HepG2 (cell line): Measurements from ENCODE around the gene RNF114. TPM values are rescaled to one million over a fixed set of nuclear protein-coding genes. Genes with fewer than 3 reads are reported as not detected.

Experiments used
- AGO2 ChIP-seq: fragments of 200-400 bp; formaldehyde crosslinking; optimal IDR thresholded peaks from 2 replicates; pipeline ENCODE3; 2017; ENCODE audit warnings: mild to moderate bottlenecking, low read depth, low read length, moderate library complexity
- ATF1 ChIP-seq: IDR thresholded peaks from 2 replicates; pipeline ENCODE4 v1.6.1; 2016; ENCODE audit warnings: mild to moderate bottlenecking, control low read depth
- ATF5 ChIP-seq: sonication (generic); formaldehyde crosslinking; IDR thresholded peaks from 2 replicates; pipeline ENCODE4 v1.4.0; 2020; ENCODE audit warnings: mild to moderate bottlenecking, low read depth, missing genetic modification reagents
- FOXP4 ChIP-seq: sonication (generic); formaldehyde crosslinking; IDR thresholded peaks from 2 replicates; pipeline ENCODE4 v1.4.0; 2020; ENCODE audit warnings: missing genetic modification reagents
- HIVEP1 ChIP-seq: sonication (generic); formaldehyde crosslinking; IDR thresholded peaks from 2 replicates; pipeline ENCODE4 v1.4.0; 2020; ENCODE audit warnings: mild to moderate bottlenecking, missing genetic modification reagents
- HMGA1 ChIP-seq: sonication (generic); formaldehyde crosslinking; conservative IDR thresholded peaks from 2 replicates; pipeline ENCODE4 v1.4.0; 2020; ENCODE audit warnings: missing genetic modification reagents
- MED1 ChIP-seq: sonication (generic); formaldehyde crosslinking; IDR thresholded peaks from 2 replicates; pipeline ENCODE4 v1.4.0; 2020; ENCODE audit warnings: missing genetic modification reagents
- MTERF4 ChIP-seq: sonication (generic); formaldehyde crosslinking; IDR thresholded peaks from 2 replicates; pipeline ENCODE4 v1.8.0; 2023; ENCODE audit warnings: mild to moderate bottlenecking, missing genetic modification reagents
- NR1H2 ChIP-seq: sonication (generic); formaldehyde crosslinking; IDR thresholded peaks from 2 replicates; pipeline ENCODE4 v1.8.1; 2022; ENCODE audit warnings: low read depth, missing genetic modification reagents, borderline replicate concordance
- RBAK ChIP-seq: sonication (generic); formaldehyde crosslinking; IDR thresholded peaks from 2 replicates; pipeline ENCODE4 v1.5.1; 2020; ENCODE audit warnings: mild to moderate bottlenecking, missing genetic modification reagents
- RBFOX2 ChIP-seq: fragments of 200-400 bp; formaldehyde crosslinking; IDR thresholded peaks from 2 replicates; pipeline ENCODE4 v1.6.1; 2017; ENCODE audit warnings: low read depth, mild to moderate bottlenecking, low read length
- SNRNP70 ChIP-seq: fragments of 200-400 bp; formaldehyde crosslinking; IDR thresholded peaks from 2 replicates; pipeline ENCODE4 v1.6.1; 2017; ENCODE audit warnings: mild to moderate bottlenecking, low read depth, low read length, moderate library complexity
- SUZ12 ChIP-seq: fragments of 150-350 bp; IDR thresholded peaks from 2 replicates; pipeline ENCODE4 v1.6.1; 2014; ENCODE audit warnings: low read depth, low read length
- TBX3 ChIP-seq: fragments of 450-650 bp; IDR thresholded peaks from 2 replicates; pipeline ENCODE4 v1.6.1; 2017; ENCODE audit warnings: antibody characterized with exemption, mild to moderate bottlenecking, inconsistent platforms, borderline replicate concordance
- XRCC5 ChIP-seq: fragments of 200-400 bp; formaldehyde crosslinking; optimal IDR thresholded peaks from 2 replicates; pipeline ENCODE3; 2017; ENCODE audit warnings: mild to moderate bottlenecking, low read length
- YEATS4 ChIP-seq: sonication (generic); formaldehyde crosslinking; IDR thresholded peaks from 2 replicates; pipeline ENCODE4 v1.4.0; 2020; ENCODE audit warnings: missing genetic modification reagents, borderline replicate concordance
- ZFP37 ChIP-seq: sonication (generic); formaldehyde crosslinking; IDR thresholded peaks from 2 replicates; pipeline ENCODE4 v1.4.0; 2020; ENCODE audit warnings: missing genetic modification reagents, borderline replicate concordance
- ZMYM3 ChIP-seq: sonication (generic); formaldehyde crosslinking; IDR thresholded peaks from 2 replicates; pipeline ENCODE4 v1.5.1; 2020; ENCODE audit warnings: mild to moderate bottlenecking, missing genetic modification reagents
- ZNF253 ChIP-seq: sonication (generic); formaldehyde crosslinking; IDR thresholded peaks from 2 replicates; pipeline ENCODE4 v1.8.0; 2022; ENCODE audit warnings: mild to moderate bottlenecking, missing genetic modification reagents, borderline replicate concordance
- ZNF326 ChIP-seq: sonication (generic); formaldehyde crosslinking; IDR thresholded peaks from 2 replicates; pipeline ENCODE4 v1.4.0; 2020; ENCODE audit warnings: missing genetic modification reagents, borderline replicate concordance
- ZNF382 ChIP-seq: sonication (generic); formaldehyde crosslinking; IDR thresholded peaks from 2 replicates; pipeline ENCODE4 v1.5.0; 2020; ENCODE audit warnings: missing genetic modification reagents, mild to moderate bottlenecking, borderline replicate concordance
- ZNF891 ChIP-seq: sonication (generic); formaldehyde crosslinking; IDR thresholded peaks from 2 replicates; pipeline ENCODE4 v1.5.0; 2020; ENCODE audit warnings: mild to moderate bottlenecking, missing genetic modification reagents
- polyA plus RNA-seq, 8 experiments: library from polyadenylated mRNA; depleted of rRNA in 3 of 8; stranded (reverse) in 7 of 8; unstranded in 1 of 8; fragments of >200 nt; fragmentation: Illumina TruSeq in 4 of 8; extraction: Trizol in 4 of 8; gene quantifications; 2 replicates each; pipeline versions ENCODE4 v1.2.1 to v1.2.3, GENCODE V29; 2011 to 2016; ENCODE audit warnings: low read depth in 4 of 8, missing spikeins in 1 of 8, mixed read lengths in 1 of 8; ENCODE audit not compliant: insufficient read depth in 1 of 8
- total RNA-seq, 5 experiments: library from RNA; depleted of rRNA; stranded (reverse); fragments of >200 nt; fragmentation: Illumina TruSeq; extraction: Trizol; gene quantifications; 2 replicates each; pipeline ENCODE4 v1.2.3, GENCODE V29; 2016; ENCODE audit warnings: low read depth in 1 of 5
- TF ChIP-seq, protein P1 (sequence below): IDR thresholded peaks from 2 replicates; pipeline ENCODE4 v1.6.1; 2012; ENCODE audit warnings: low read depth, low read length, improper control_type of control experiment
- TF ChIP-seq, protein P2 (sequence below): sonication (generic); formaldehyde crosslinking; IDR thresholded peaks from 2 replicates; pipeline ENCODE4 v1.4.0; 2020; ENCODE audit warnings: mild to moderate bottlenecking, missing genetic modification reagents

Gene RNF114
- total and polyA plus RNA-seq, 2 of the 13 experiments (the other 11 are each of a cell fraction or from before 2014, with no cell fraction given): 119 to 126 TPM

DNA sequence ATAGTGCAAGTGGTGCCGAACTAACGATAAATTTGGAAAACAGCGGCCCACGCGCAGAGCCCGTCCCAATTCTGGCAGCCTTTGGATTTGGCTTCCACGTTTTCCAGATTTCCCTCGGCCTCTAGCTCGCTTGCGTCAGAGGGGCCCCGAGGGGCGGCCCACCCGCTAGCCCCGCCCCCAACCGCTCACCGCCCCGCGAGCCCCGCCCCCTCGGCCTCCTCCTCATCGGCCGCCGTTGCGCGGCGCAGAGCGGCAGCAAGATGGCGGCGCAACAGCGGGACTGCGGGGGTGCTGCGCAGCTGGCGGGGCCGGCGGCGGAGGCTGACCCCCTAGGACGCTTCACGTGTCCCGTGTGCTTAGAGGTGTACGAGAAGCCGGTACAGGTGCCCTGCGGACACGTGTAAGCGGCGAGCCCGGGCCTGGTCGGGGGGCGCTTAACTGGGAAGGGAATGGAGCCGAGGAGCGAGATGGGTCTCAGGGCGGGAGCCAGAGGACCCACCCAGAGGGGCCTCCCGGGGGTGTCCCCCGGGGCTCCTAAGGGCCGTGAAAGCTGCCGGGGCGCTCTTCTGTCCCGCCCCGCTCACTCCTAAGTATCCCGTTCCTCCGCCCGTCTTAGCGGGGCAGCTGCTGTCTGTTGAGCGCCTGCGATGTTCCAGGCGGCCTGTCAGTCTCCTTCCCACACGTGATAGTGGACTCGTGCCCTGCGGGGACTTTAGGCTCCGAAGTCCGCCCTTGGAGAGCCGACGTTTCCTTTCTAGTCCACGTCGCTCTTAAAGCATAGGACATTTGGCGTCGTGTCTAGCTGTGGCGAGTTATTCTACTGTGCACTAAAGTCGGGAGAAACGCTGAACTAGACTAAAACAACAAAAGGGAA is at the start of gene RNF114 (continued):
- TF ChIP-seq FOXP4: peak; percentile 42
- TF ChIP-seq RBAK (CRISPR knock-in tag): no peak
- TF ChIP-seq ZNF253 (CRISPR knock-in tag): no peak
- TF ChIP-seq SUZ12: no peak
- TF ChIP-seq ZMYM3 (CRISPR knock-in tag): peak; percentile 94
- 0 out of 2 replicates have a peak, but pooled peaks have one; percentile 29 for TF ChIP-seq ATF5 (CRISPR knock-in tag)
- TF ChIP-seq RBFOX2: peak; percentile 97
- TF ChIP-seq AGO2: peak; percentile 93
- no peak for TF ChIP-seq HMGA1 (CRISPR knock-in tag)
- TF ChIP-seq XRCC5: peak; percentile 77
- TF ChIP-seq TBX3: no peak
- no peak for TF ChIP-seq ATF1
- TF ChIP-seq, protein P1, sequence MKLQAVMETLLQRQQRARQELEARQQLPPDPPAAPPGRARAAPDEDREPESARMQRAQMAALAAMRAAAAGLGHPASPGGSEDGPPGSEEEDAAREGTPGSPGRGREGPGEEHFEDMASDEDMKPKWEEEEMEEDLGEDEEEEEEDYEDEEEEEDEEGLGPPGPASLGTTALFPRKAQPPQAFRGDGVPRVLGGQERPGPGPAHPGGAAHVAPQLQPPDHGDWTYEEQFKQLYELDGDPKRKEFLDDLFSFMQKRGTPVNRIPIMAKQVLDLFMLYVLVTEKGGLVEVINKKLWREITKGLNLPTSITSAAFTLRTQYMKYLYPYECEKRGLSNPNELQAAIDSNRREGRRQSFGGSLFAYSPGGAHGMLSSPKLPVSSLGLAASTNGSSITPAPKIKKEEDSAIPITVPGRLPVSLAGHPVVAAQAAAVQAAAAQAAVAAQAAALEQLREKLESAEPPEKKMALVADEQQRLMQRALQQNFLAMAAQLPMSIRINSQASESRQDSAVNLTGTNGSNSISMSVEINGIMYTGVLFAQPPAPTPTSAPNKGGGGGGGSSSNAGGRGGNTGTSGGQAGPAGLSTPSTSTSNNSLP: peak; percentile 75
- TF ChIP-seq ZFP37: no peak; the same call in 1 of the 2 replicates
- TF ChIP-seq, protein P2, sequence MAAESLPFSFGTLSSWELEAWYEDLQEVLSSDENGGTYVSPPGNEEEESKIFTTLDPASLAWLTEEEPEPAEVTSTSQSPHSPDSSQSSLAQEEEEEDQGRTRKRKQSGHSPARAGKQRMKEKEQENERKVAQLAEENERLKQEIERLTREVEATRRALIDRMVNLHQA: no peak
- no peak for TF ChIP-seq SNRNP70
- TF ChIP-seq NR1H2 (CRISPR knock-in tag): 0 out of 2 replicates have a peak, but pooled peaks have one; percentile 67
- TF ChIP-seq HIVEP1 (CRISPR knock-in tag): peak; percentile 43; the same call in 1 of the 2 replicates
- TF ChIP-seq YEATS4 (CRISPR knock-in tag): peak; percentile 78; the same call in 1 of the 2 replicates
- no peak for TF ChIP-seq ZNF382 (CRISPR knock-in tag)
- peak; percentile 21 for TF ChIP-seq MTERF4 (CRISPR knock-in tag)
- peak; percentile 98 for TF ChIP-seq ZNF891 (CRISPR knock-in tag)
- no peak for TF ChIP-seq ZNF326 (CRISPR knock-in tag)
- TF ChIP-seq MED1 (CRISPR knock-in tag): peak; percentile 48
